WTC11 (cell line): ENCODE results near the gene IGSF10. TPM values are rescaled to one million over a fixed set of nuclear protein-coding genes. Genes with fewer than 3 reads are reported as not detected.

Experiments used
- ATAC-seq: fragments of 200-7000 bp; cut with Tn5 transposase; 2 replicates; pipeline ENCODE4 v1.10.0; 2021; ENCODE audit warnings: mild to moderate bottlenecking, moderate library complexity
- CTCF ChIA-PET: fragments of 300-600 bp; sonication (Branson Sonifier 250); formaldehyde crosslinking; loops from one replicate; lab custom pipeline; 2021; ENCODE audit warnings: antibody characterized with exemption; lab: Charles Lee
- POLR2A ChIA-PET: fragments of 350-600 bp; sonication (Branson Sonifier 250); formaldehyde crosslinking; loops from one replicate; lab custom pipeline; 2021; ENCODE audit warnings: antibody characterized with exemption; lab: Charles Lee
- DNase-seq: peaks from one replicate; pipeline ENCODE4 v3.0.0; 2021; ENCODE audit warnings: low spot score
- H3K27ac Mint-ChIP-seq: 2 replicates; pipeline ENCODE4 v1.8.0; 2021; ENCODE audit warnings: mixed read lengths
- H3K27me3 Mint-ChIP-seq: 2 replicates; pipeline ENCODE4 v1.8.0; 2021; ENCODE audit warnings: low read depth, mild to moderate bottlenecking, moderate library complexity, mixed read lengths
- H3K36me3 Mint-ChIP-seq: 2 replicates; pipeline ENCODE4 v1.8.0; 2021; ENCODE audit warnings: mixed read lengths
- H3K4me1 Mint-ChIP-seq: 2 replicates; pipeline ENCODE4 v1.8.0; 2022; ENCODE audit warnings: mixed read lengths
- H3K4me3 Mint-ChIP-seq: 2 replicates; pipeline ENCODE4 v1.8.0; 2021; ENCODE audit warnings: mild to moderate bottlenecking, moderate library complexity, mixed read lengths
- H3K9me3 Mint-ChIP-seq: 2 replicates; pipeline ENCODE4 v1.8.0; 2021; ENCODE audit warnings: mixed read lengths
- EMX1 ChIP-seq: fragments of 250-450 bp; sonication (Bioruptor Pico); IDR thresholded peaks from 2 replicates; pipeline ENCODE4 v1.8.0; 2021; ENCODE audit warnings: mild to moderate bottlenecking
- ESRRA ChIP-seq: sonication (generic); formaldehyde crosslinking; IDR thresholded peaks from 2 replicates; pipeline ENCODE4 v1.8.1; 2022; ENCODE audit warnings: mild to moderate bottlenecking, missing genetic modification reagents, borderline replicate concordance
- ETV6 ChIP-seq: sonication (generic); formaldehyde crosslinking; IDR thresholded peaks from 2 replicates; pipeline ENCODE4 v1.8.1; 2022; ENCODE audit warnings: mild to moderate bottlenecking, missing genetic modification reagents
- FOXJ3 ChIP-seq: sonication (generic); formaldehyde crosslinking; IDR thresholded peaks from 2 replicates; pipeline ENCODE4 v1.9.0; 2021; ENCODE audit warnings: missing genetic modification reagents, mild to moderate bottlenecking, borderline replicate concordance
- FOXK1 ChIP-seq: sonication (generic); formaldehyde crosslinking; IDR thresholded peaks from 2 replicates; pipeline ENCODE4 v1.8.0; 2022; ENCODE audit warnings: mild to moderate bottlenecking, moderate library complexity, missing genetic modification reagents
- JAZF1 ChIP-seq: fragments of 250-450 bp; sonication (Bioruptor Pico); IDR thresholded peaks from 2 replicates; pipeline ENCODE4 v1.9.0; 2021; ENCODE audit warnings: moderate library complexity, mild to moderate bottlenecking, inconsistent platforms
- MYBL2 ChIP-seq: sonication (generic); formaldehyde crosslinking; IDR thresholded peaks from 2 replicates; pipeline ENCODE4 v1.8.1; 2023; ENCODE audit warnings: mild to moderate bottlenecking, moderate library complexity, missing genetic modification reagents
- NR2C2 ChIP-seq: sonication (generic); formaldehyde crosslinking; IDR thresholded peaks from 2 replicates; pipeline ENCODE4 v1.8.0; 2022; ENCODE audit warnings: mild to moderate bottlenecking, missing genetic modification reagents
- PRRX2 ChIP-seq: fragments of 250-450 bp; sonication (Bioruptor Pico); IDR thresholded peaks from 2 replicates; pipeline ENCODE4 v1.8.0; 2021; ENCODE audit warnings: mild to moderate bottlenecking
- TCF7 ChIP-seq: sonication (generic); formaldehyde crosslinking; IDR thresholded peaks from 2 replicates; pipeline ENCODE4 v1.8.0; 2022; ENCODE audit warnings: mild to moderate bottlenecking, low read depth, missing genetic modification reagents, moderate library complexity
- TEAD4 ChIP-seq: sonication (generic); formaldehyde crosslinking; IDR thresholded peaks from 2 replicates; pipeline ENCODE4 v1.8.0; 2022; ENCODE audit warnings: mild to moderate bottlenecking, missing genetic modification reagents
- TP53 ChIP-seq: sonication (generic); formaldehyde crosslinking; IDR thresholded peaks from 2 replicates; pipeline ENCODE4 v1.8.1; 2023; ENCODE audit warnings: mild to moderate bottlenecking, missing genetic modification reagents
- ZNF121 ChIP-seq: sonication (generic); formaldehyde crosslinking; IDR thresholded peaks from 2 replicates; pipeline ENCODE4 v1.8.0; 2023; ENCODE audit warnings: missing genetic modification reagents
- ZNF263 ChIP-seq: sonication (generic); formaldehyde crosslinking; IDR thresholded peaks from 2 replicates; pipeline ENCODE4 v1.8.1; 2022; ENCODE audit warnings: low read depth, mild to moderate bottlenecking, moderate library complexity, missing genetic modification reagents
- ZNF423 ChIP-seq: fragments of 250-450 bp; sonication (Bioruptor Pico); IDR thresholded peaks from 2 replicates; pipeline ENCODE4 v2.1.2; 2022; ENCODE audit warnings: mild to moderate bottlenecking, moderate library complexity
- total RNA-seq: library from RNA; stranded (reverse); gene quantifications from 3 replicates; pipeline ENCODE4 v1.2.3, GENCODE V29; 2021
- TF ChIP-seq, protein P1 (sequence below): sonication (generic); formaldehyde crosslinking; IDR thresholded peaks from 2 replicates; pipeline ENCODE4 v1.8.1; 2022; ENCODE audit warnings: mild to moderate bottlenecking, missing genetic modification reagents, moderate library complexity, borderline replicate concordance
- TF ChIP-seq, protein P2 (sequence below): sonication (generic); formaldehyde crosslinking; IDR thresholded peaks from 2 replicates; pipeline ENCODE4 v1.8.0; 2022; ENCODE audit warnings: mild to moderate bottlenecking, missing genetic modification reagents
- TF ChIP-seq, protein P3 (sequence below): sonication (generic); formaldehyde crosslinking; IDR thresholded peaks from 2 replicates; pipeline ENCODE4 v1.8.1; 2023; ENCODE audit warnings: mild to moderate bottlenecking, missing genetic modification reagents
- TF ChIP-seq, protein P4 (sequence below): sonication (generic); formaldehyde crosslinking; IDR thresholded peaks from 2 replicates; pipeline ENCODE4 v1.8.1; 2022; ENCODE audit warnings: missing genetic modification reagents, borderline replicate concordance

IGSF10 gene
- total RNA-seq, 1 experiment from 2014 or later = 0.70 TPM

DNA sequence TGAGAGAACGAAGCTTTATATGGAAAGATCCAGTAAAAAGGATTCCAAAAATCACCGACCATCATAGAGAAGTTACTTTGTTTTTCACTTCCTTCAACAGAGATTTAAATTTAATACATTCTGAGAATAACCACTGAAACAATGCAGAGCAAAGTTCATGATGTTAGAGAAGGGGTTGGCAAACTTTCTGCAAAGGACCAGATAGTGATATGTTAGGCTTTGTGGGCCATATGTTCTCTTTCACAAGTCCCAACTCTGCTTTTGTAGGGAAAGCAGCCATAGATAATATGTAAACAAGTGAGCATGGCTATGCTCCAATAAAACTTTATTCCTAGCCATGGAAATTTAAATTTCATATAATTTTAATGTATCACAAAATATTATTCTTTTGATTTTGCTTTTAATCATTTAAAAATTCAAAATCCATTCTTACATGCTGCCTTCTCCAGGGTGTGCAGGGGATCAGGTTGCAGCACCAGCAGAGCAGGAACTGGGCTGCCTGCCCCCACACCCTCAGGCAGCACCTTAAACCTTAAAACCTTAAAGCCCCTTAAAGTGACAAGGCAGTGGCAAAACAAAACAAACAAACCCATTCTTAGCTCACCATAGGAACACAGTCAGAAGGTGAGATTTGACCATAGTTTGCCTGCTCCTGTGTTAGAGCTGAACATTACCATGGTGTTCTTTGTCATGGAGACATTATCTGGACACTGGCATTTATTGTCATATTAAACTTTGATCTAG is 16.9 kb upstream of the IGSF10 start:
- H3K27me3 Mint-ChIP-seq = no peaks in the 10 kb centered on the region
- no peak overlapping the region for H3K27ac Mint-ChIP-seq
- H3K4me1 Mint-ChIP-seq = peaks cover 19% of the 10 kb centered on the region
- H3K9me3 Mint-ChIP-seq = no peaks in the 10 kb centered on the region
- DNase-seq (no peak), ATAC-seq (peak; percentile 80)
- TF ChIP-seq JAZF1 (CRISPR knock-in tag) (no peak), ESRRA (CRISPR knock-in tag) (no peak)
- TF ChIP-seq, protein P1, sequence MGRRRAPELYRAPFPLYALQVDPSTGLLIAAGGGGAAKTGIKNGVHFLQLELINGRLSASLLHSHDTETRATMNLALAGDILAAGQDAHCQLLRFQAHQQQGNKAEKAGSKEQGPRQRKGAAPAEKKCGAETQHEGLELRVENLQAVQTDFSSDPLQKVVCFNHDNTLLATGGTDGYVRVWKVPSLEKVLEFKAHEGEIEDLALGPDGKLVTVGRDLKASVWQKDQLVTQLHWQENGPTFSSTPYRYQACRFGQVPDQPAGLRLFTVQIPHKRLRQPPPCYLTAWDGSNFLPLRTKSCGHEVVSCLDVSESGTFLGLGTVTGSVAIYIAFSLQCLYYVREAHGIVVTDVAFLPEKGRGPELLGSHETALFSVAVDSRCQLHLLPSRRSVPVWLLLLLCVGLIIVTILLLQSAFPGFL = no peak
- ChIA-PET CTCF (no interaction called here), POLR2A (no interaction called here)
- no peak overlapping the region for H3K4me3 Mint-ChIP-seq
- H3K36me3 Mint-ChIP-seq = no peaks in the 10 kb centered on the region

DNA sequence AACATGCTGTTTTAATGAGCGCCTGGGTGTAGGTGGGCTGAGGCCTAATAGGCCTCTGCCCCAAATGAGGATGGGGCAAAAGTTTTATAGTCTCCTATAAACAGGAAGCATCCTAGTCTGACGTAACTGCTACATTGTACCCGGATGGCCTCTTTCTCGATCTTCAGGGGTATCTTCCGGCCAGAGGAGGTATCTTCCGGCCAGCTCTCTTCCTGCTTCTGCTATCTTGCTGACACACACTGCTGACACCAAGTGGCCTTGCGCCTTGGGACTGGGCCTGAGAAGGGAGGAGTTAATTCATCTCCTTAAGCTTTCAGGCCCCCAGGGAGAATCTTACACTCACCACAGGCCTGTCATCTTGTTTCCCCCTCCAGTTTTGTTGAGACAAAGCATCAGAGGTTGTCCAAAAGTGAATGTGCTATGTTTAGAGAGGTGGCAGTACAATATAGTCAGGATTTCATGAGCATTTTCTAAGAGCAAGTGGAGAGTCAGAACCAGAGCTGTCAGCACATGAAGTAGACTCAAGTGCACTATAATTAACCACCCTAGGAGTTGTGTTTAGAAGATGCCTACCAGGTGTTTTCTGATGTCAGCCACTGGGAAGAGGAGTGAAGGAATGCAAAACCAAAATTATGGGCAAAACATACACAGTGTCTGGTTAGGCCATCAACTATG is 15.6 kb upstream of the IGSF10 start:
- H3K4me1 Mint-ChIP-seq = peaks cover 19% of the 10 kb centered on the region
- no peak for DNase-seq
- ChIA-PET POLR2A (no interaction called here), CTCF (no interaction called here)
- no peaks in the 10 kb centered on the region for H3K36me3 Mint-ChIP-seq
- H3K27ac Mint-ChIP-seq = no peak overlapping the region
- no peak overlapping the region for H3K4me3 Mint-ChIP-seq
- no peaks in the 10 kb centered on the region for H3K27me3 Mint-ChIP-seq
- H3K9me3 Mint-ChIP-seq = no peaks in the 10 kb centered on the region
- TF ChIP-seq, protein P2, sequence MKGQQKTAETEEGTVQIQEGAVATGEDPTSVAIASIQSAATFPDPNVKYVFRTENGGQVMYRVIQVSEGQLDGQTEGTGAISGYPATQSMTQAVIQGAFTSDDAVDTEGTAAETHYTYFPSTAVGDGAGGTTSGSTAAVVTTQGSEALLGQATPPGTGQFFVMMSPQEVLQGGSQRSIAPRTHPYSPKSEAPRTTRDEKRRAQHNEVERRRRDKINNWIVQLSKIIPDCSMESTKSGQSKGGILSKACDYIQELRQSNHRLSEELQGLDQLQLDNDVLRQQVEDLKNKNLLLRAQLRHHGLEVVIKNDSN (CRISPR knock-in tag) = no peak
- TF ChIP-seq ZNF121 (no peak), TCF7 (no peak), FOXK1 (no peak), TP53 (CRISPR knock-in tag) (no peak), ZNF263 (CRISPR knock-in tag) (no peak), MYBL2 (CRISPR knock-in tag) (no peak), FOXJ3 (CRISPR knock-in tag) (no peak), ETV6 (CRISPR knock-in tag) (no peak), NR2C2 (CRISPR knock-in tag) (no peak), TEAD4 (CRISPR knock-in tag) (no peak), EMX1 (no peak), PRRX2 (no peak), ZNF423 (CRISPR knock-in tag) (no peak)
- TF ChIP-seq, protein P3, sequence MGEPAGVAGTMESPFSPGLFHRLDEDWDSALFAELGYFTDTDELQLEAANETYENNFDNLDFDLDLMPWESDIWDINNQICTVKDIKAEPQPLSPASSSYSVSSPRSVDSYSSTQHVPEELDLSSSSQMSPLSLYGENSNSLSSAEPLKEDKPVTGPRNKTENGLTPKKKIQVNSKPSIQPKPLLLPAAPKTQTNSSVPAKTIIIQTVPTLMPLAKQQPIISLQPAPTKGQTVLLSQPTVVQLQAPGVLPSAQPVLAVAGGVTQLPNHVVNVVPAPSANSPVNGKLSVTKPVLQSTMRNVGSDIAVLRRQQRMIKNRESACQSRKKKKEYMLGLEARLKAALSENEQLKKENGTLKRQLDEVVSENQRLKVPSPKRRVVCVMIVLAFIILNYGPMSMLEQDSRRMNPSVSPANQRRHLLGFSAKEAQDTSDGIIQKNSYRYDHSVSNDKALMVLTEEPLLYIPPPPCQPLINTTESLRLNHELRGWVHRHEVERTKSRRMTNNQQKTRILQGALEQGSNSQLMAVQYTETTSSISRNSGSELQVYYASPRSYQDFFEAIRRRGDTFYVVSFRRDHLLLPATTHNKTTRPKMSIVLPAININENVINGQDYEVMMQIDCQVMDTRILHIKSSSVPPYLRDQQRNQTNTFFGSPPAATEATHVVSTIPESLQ = no peak
- TF ChIP-seq, protein P4, sequence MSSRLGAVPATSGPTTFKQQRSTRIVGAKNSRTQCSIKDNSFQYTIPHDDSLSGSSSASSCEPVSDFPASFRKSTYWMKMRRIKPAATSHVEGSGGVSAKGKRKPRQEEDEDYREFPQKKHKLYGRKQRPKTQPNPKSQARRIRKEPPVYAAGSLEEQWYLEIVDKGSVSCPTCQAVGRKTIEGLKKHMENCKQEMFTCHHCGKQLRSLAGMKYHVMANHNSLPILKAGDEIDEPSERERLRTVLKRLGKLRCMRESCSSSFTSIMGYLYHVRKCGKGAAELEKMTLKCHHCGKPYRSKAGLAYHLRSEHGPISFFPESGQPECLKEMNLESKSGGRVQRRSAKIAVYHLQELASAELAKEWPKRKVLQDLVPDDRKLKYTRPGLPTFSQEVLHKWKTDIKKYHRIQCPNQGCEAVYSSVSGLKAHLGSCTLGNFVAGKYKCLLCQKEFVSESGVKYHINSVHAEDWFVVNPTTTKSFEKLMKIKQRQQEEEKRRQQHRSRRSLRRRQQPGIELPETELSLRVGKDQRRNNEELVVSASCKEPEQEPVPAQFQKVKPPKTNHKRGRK (CRISPR knock-in tag) = no peak
- peak; percentile 49 for ATAC-seq
